Loucy (cell line): ENCODE results near the gene OR1L8.

Experiments used
- CTCF ChIP-seq: fragments of 200-600 bp; sonication (generic); conservative IDR thresholded peaks from 2 replicates; pipeline ENCODE4 v1.5.1; 2014; ENCODE audit warnings: mild to moderate bottlenecking, antibody characterized with exemption, low read length
- EZH2phosphoT487 ChIP-seq: fragments of 200-600 bp; IDR thresholded peaks from 2 replicates; pipeline ENCODE4 v1.6.1; 2018; ENCODE audit warnings: antibody characterized with exemption, mild to moderate bottlenecking, moderate library complexity, borderline replicate concordance

- TF ChIP-seq CTCF = no peak
- no peak for TF ChIP-seq EZH2phosphoT487
Observed at GRCh38 chr9:122609804-122610203, 26.6 kb upstream of the OR1L8 start.
